Right atrium auricular region (tissue), 2 donors: Measurements from ENCODE around the gene HIBADH. TPM values are rescaled to one million over a fixed set of nuclear protein-coding genes. Genes with fewer than 3 reads are reported as not detected.

Source experiments
- DNase-seq: peaks from one replicate; pipeline ENCODE4 v3.0.0-alpha.2; 2019; ENCODE audit warnings: low spot score
- H3K27ac ChIP-seq, 2 donors: fragments of 200-600 bp; sonication (generic); 1 replicate in 1 of 2; 2 replicates in 1 of 2; pipeline ENCODE4 v1.5.1; 2016 to 2019
- H3K27me3 ChIP-seq, 2 donors: fragments of 200-600 bp; sonication (generic); one replicate each; pipeline versions ENCODE4 v1.5.1 to v1.6.0; 2017 to 2019
- H3K36me3 ChIP-seq: fragments of 200-600 bp; sonication (generic); one replicate; pipeline ENCODE4 v1.5.1; 2016
- H3K4me1 ChIP-seq, 2 donors: fragments of 200-600 bp; sonication (generic); one replicate each; pipeline versions ENCODE4 v1.5.1 to v1.6.0; 2017 to 2019
- H3K4me3 ChIP-seq, 2 donors: fragments of 200-600 bp; sonication (generic); 1 replicate in 1 of 2; 2 replicates in 1 of 2; pipeline ENCODE4 v1.5.1; 2017 to 2019; ENCODE audit warnings: mild to moderate bottlenecking in 1 of 2, moderate library complexity in 1 of 2
- H3K9me3 ChIP-seq, 2 donors: fragments of 200-600 bp; sonication (generic); one replicate each; pipeline ENCODE4 v1.5.1; 2019
- total RNA-seq, 2 donors: library from RNA; depleted of rRNA; stranded (reverse); fragments of >200 nt; gene quantifications; one replicate each; pipeline ENCODE4 v1.1.0, GENCODE V29; 2016
- TF ChIP-seq, protein P1 (sequence below), 2 donors: fragments of 200-600 bp; sonication (generic); IDR thresholded peaks; one replicate each; pipeline ENCODE4 v1.5.1; 2019; ENCODE audit warnings: antibody characterized with exemption in 2 of 2

HIBADH gene
- total RNA-seq, 2 donors from 2014 or later = 42.0 to 95.0 TPM

DNA sequence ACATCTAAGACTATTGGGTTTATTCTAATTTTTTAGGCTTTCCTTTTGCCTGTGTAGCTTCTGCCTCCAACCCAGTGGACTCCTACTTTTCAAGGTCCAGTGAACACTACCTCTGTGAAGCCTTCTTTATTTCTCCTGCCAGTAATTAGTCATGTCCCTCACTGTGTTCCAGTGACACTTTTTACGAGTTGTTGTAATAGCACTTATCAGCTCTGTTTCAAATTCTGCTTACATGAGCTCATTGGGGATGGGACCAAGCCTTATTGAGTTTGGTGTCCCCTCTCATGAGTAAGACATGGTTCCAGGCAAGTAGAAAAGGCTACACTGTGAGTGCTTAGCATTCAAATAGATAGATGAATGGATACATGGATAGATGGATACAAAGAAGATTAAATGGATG is 184.6 kb downstream of the HIBADH start:
- TF ChIP-seq, protein P1, sequence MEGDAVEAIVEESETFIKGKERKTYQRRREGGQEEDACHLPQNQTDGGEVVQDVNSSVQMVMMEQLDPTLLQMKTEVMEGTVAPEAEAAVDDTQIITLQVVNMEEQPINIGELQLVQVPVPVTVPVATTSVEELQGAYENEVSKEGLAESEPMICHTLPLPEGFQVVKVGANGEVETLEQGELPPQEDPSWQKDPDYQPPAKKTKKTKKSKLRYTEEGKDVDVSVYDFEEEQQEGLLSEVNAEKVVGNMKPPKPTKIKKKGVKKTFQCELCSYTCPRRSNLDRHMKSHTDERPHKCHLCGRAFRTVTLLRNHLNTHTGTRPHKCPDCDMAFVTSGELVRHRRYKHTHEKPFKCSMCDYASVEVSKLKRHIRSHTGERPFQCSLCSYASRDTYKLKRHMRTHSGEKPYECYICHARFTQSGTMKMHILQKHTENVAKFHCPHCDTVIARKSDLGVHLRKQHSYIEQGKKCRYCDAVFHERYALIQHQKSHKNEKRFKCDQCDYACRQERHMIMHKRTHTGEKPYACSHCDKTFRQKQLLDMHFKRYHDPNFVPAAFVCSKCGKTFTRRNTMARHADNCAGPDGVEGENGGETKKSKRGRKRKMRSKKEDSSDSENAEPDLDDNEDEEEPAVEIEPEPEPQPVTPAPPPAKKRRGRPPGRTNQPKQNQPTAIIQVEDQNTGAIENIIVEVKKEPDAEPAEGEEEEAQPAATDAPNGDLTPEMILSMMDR (IDR thresholded peaks at IDR 0.05) = no peak
- Histone ChIP-seq H3K4me3 (no peak overlapping the region), H3K27me3 (no peaks in the 10 kb centered on the region), H3K4me1 (no peaks in the 10 kb centered on the region), H3K9me3 (no peaks in the 10 kb centered on the region), H3K27ac (no peak overlapping the region), H3K36me3 (no peaks in the 10 kb centered on the region)
- no peak for DNase-seq

DNA sequence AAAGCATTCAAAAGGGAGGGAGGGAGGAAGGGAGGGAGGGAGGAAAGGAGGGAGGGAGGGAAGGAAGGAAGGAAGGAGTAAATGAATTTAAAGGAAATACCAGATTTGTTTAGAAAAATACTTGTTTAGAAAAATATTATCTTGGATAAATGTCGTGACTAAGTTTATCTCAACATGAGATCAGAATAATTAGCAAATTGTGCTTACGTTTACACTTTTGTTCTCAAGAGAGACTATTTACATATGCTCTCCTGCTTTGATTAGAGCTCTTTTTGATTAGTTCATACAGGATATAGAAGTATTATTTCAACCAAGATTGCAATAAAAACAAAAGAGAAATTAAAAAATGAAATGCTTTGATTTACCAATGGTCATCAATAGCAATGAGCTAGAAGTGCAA is 186.2 kb downstream of the HIBADH start:
- H3K36me3 ChIP-seq = no peaks in the 10 kb centered on the region
- TF ChIP-seq, protein P1 (IDR thresholded peaks at IDR 0.05) = no peak
- H3K9me3 ChIP-seq = no peaks in the 10 kb centered on the region
- H3K27me3 ChIP-seq = no peaks in the 10 kb centered on the region
- DNase-seq = no peak
- H3K27ac ChIP-seq = no peak overlapping the region
- no peak overlapping the region for H3K4me3 ChIP-seq
- no peaks in the 10 kb centered on the region for H3K4me1 ChIP-seq

Other genes starting within 250 kb of the HIBADH start
- 100 to 1,000 TPM in 1 of 2 donors, 10 to 100 TPM in 1; 90.0 to 124 TPM for gene TAX1BP1, start 77.3 kb upstream of the HIBADH start, total RNA-seq